GM12874 (cell line): Measurements from ENCODE around the gene PIAS4.

Source experiments
- TF ChIP-seq, protein P1 (sequence below): IDR thresholded peaks from 2 replicates; pipeline ENCODE4 v1.5.1; 2011; ENCODE audit warnings: low read depth, mild to moderate bottlenecking, control low read depth, low read length, moderate library complexity; ENCODE audit not compliant: insufficient read depth

PIAS4 gene

DNA sequence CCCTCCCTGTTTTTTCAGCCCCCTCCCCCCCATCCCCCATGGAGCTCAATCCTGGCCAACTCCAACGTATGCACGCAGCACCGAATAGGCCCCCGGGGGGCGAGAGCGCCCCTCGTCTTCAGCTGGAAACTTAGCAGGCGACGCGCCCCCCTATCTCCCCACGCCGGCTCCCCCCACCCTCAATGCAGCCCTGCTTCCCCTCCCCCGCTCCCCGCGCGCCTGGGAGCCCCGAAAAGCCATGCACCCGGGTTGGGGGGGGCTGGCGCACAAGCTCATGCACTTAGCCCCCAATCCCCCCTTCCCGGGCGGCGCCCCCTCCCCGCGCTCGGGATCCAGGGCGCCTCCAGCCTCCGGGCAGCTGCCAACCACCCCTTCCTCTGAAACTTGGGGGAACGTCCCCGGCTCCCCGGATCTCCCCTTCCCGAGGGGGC is 58.7 kb downstream of the PIAS4 start:
- TF ChIP-seq, protein P1, sequence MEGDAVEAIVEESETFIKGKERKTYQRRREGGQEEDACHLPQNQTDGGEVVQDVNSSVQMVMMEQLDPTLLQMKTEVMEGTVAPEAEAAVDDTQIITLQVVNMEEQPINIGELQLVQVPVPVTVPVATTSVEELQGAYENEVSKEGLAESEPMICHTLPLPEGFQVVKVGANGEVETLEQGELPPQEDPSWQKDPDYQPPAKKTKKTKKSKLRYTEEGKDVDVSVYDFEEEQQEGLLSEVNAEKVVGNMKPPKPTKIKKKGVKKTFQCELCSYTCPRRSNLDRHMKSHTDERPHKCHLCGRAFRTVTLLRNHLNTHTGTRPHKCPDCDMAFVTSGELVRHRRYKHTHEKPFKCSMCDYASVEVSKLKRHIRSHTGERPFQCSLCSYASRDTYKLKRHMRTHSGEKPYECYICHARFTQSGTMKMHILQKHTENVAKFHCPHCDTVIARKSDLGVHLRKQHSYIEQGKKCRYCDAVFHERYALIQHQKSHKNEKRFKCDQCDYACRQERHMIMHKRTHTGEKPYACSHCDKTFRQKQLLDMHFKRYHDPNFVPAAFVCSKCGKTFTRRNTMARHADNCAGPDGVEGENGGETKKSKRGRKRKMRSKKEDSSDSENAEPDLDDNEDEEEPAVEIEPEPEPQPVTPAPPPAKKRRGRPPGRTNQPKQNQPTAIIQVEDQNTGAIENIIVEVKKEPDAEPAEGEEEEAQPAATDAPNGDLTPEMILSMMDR = no peak

DNA sequence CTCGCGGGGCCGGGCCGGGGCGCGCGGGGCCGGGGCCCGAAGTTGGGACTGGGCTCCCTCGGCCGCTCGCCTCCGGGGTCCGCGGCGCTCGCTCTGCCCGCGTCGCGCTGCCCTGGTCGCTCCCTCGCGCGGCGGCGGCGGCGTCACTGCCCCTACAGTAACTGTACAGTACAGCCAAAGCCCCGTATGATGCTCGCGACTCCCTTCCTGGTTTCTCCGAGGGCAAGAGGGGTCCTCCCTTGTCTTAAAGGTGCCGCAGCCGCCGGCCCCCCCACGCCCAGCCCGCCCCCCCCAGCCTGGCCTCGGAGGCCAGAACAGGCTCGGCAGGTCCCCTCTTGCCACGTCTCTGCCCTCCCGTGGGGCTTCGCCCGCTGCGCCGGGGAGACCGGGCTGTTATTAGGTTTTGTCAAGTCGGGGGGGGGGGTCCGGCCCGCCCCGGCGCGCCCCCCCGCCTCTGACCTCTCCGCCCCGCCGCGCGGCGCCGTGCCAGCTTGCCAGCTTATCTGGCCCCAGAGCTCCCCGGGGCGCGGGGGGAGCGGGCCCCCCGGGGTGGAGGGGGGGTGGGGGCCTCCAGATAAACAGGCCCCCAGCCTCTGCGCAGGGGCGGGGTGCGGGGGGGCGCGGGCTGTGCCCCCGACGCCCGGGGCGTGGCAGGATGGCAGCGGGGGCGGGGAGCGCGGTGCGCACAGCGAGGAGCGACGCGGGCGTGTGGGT is 59.3 kb downstream of the PIAS4 start, which contains the start of gene ZBTB7A:
Gene ZBTB7A, minus strand, starts transcription at position 218 of the 714 bp plus-strand sequence. CDS start 11,667 bp downstream, outside the sequence.
- TF ChIP-seq, protein P1 = no peak

DNA sequence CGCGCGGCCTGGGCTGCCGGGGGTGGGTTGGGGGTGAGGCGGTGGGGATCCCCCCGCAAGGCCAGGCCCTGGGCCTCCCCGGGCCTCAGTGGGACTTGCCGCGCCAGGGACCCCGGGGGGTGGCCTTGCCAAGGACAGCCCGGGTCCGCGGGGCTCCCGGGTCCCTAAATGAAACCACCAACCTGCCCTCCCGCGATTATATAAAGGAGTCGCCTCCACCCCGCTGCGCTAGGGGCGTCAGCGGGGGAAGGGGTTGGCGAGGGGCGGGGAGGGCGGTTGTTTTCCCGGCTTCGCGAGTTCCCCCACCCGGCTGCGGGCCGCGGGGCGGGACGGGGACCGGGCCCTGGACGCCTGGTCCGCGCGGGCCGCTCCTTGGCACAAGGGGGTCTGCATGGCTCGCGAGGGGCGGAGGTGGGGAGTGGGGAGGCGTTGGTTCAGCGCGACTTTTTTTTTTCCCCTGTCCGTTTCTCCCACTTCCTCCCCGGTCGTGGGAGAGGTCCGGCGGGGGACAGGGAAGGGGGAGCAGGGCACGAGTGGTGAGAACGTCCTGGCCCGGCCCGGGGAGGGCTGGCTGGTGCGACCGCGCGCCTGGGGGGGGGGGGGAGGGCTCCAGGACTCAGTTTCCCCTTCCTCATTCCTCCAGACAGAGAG is 60.0 kb downstream of the PIAS4 start:
- TF ChIP-seq, protein P1 = no peak

DNA sequence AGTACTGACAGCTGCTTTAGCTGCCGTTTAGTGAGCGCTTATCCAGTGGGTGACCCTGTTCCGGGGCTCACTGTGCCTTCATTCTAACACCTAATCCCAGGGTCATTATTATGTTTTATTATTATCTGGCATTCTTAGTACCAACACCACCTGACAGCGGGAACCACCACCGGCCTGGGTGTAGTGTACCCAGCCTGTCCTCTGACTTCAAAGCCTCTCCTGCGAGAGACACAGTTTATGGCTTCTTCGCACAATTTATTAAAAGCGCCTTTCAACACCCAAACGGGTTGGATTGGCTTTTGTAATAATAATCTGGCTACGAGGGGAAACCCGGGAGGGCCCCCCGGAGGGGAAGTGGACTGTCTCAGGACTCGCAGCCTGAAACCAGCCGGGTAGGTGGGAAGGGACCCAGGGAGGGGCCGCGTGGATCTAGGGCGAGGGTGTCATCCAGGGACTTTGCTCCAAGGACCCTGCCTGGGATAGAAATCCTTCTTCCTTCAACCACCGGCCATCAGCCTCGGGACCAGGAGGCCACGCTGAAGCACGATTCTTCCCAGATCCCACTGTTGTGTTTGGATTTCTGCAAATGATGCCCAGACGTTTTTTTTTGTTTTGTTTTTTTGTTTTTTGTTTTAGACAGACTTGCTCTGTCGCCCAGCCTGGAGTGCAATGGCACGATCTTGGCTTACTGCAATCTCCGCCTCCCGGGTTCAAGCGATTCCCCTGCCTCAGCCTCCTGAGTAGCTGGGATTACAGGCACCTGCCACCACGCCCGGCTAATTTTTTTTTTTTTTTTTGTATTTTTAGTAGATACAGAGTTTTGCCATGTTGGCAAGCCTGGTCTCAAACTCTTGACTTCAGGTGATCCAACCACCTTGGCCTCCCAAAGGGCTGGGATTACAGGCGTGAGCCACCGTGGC is 60.8 kb downstream of the PIAS4 start:
- TF ChIP-seq, protein P1 = no peak

DNA sequence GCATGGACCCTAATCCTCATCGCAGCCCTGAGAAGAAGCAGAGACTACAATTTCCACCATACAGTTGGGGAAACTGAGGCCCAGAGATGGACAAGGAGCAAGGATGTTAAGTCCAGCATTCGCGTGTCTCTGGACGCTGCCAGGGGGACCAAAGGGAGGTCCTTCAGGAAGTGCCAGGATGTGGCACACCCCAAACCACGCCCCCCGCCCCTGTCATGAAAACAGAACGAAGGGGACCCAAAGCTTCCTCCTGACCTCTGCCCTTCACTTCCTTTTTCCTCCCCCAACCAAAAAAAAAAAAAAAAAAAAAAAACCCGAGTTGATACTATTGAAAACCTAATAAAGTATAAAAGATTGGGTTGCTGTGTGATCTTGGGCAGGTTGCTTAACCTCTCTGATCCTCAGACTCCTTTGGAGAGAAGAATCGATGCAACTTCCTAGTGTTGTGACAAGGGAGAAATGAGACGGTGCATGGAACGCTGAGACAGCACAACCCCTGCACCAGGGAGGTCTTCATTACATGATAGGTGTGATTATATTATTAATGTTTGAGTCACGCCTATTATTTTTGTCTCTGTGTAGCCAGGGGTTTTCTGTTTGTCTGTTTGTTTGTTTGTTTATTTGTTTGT is 61.9 kb downstream of the PIAS4 start:
- TF ChIP-seq, protein P1 = no peak

DNA sequence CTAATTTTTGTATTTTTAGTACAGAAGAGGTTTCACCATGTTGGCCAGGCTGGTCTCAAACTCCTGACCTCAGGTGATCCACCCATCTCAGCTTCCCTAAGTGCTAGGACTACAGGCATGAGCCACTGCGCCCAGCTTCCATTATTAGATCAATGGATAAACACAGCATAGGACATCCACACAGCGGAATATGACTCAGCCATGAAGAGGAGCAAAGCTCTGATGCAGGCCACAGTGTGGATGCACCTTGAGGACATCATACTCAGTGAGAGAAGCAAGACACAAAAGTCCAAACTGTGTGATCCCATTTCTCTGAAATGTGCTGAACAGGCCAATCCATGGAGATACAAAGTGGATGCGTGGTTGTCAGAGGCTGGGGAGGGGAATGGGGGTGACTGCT is 64.1 kb downstream of the PIAS4 start:
- TF ChIP-seq, protein P1 = no peak
